GM21360 (cell line): Measurements from ENCODE around the gene LMF1.
"Not testable (repeated sequence)": the region's sequence is repeated elsewhere in the genome, so short reads cannot be mapped to it uniquely, and the experiment has no call there.

Experiments used
- ATAC-seq: cut with Tn5 transposase; IDR thresholded peaks from one replicate; pipeline ENCODE4 v1.9.1; 2021; ENCODE audit warnings: mild to moderate bottlenecking, moderate library complexity; ENCODE audit not compliant: unreplicated experiment

LMF1 gene

GRCh38 chr16:886084-886543, 84.7 kb downstream of the LMF1 start:
- ATAC-seq = no peak

- no peak for ATAC-seq
Observed at GRCh38 chr16:885391-885790, 85.4 kb downstream of the LMF1 start.

GRCh38 chr16:884232-884631, 86.6 kb downstream of the LMF1 start:
- no peak for ATAC-seq

GRCh38 chr16:883781-884180, 87.0 kb downstream of the LMF1 start:
- no peak for ATAC-seq

GRCh38 chr16:883340-883739, 87.4 kb downstream of the LMF1 start:
- no peak for ATAC-seq

- not testable (repeated sequence) for ATAC-seq
Observed at GRCh38 chr16:882671-883070, 88.1 kb downstream of the LMF1 start.

- no peak for ATAC-seq
Observed at GRCh38 chr16:882256-882655, 88.5 kb downstream of the LMF1 start.

GRCh38 chr16:881219-882097, 89.3 kb downstream of the LMF1 start:
- ATAC-seq = no peak

GRCh38 chr16:880471-881171, 90.2 kb downstream of the LMF1 start:
- ATAC-seq = no peak

- no peak for ATAC-seq
Observed at GRCh38 chr16:879986-880385, 90.8 kb downstream of the LMF1 start.

- ATAC-seq = no peak
Observed at GRCh38 chr16:879461-879861, 91.3 kb downstream of the LMF1 start.

- ATAC-seq = no peak
Observed at GRCh38 chr16:878886-879285, 91.9 kb downstream of the LMF1 start.

- no peak for ATAC-seq
Observed at GRCh38 chr16:878072-878784, 92.6 kb downstream of the LMF1 start.

- ATAC-seq = no peak
Observed at GRCh38 chr16:877242-878071, 93.3 kb downstream of the LMF1 start.

- no peak for ATAC-seq
Observed at GRCh38 chr16:876523-877241, 94.1 kb downstream of the LMF1 start.

GRCh38 chr16:876041-876335, 94.8 kb downstream of the LMF1 start:
- ATAC-seq = no peak

- ATAC-seq = no peak
Observed at GRCh38 chr16:875182-876040, 95.4 kb downstream of the LMF1 start.

- no peak for ATAC-seq
Observed at GRCh38 chr16:874366-875181, 96.2 kb downstream of the LMF1 start.
